ENCODE results near the gene USP5. TPM values are rescaled to one million over a fixed set of nuclear protein-coding genes. Genes with fewer than 3 reads are reported as not detected.

Gene USP5
- total RNA-seq, 6 experiments from 2014 or later, result 149 to 211 (median 182) TPM

GRCh38 chr12:6855322-6855721 lies 3.4 kb downstream of the USP5 start:
- no peaks in the 10 kb centered on the region for H3K9me3 Mint-ChIP-seq
- no peak for DNase-seq
- no peak overlapping the region for H3K4me3 Mint-ChIP-seq
- peaks cover 20% of the 10 kb centered on the region for H3K4me1 Mint-ChIP-seq (ENCODE audit: low read depth)
- H3K27me3 Mint-ChIP-seq (ENCODE audit: insufficient read depth), result peaks cover 12% of the 10 kb centered on the region
- no peak for TF ChIP-seq CTCF (IDR thresholded peaks at IDR 0.05)
- H3K27ac Mint-ChIP-seq, result no peak overlapping the region
- peaks cover 40% of the 10 kb centered on the region for H3K36me3 Mint-ChIP-seq (ENCODE audit: low read depth)

GRCh38 chr12:6858799-6859198 lies 6.8 kb downstream of the USP5 start:
- Mint-ChIP-seq H3K36me3 (ENCODE audit: low read depth) (peaks cover 56% of the 10 kb centered on the region), H3K27me3 (ENCODE audit: insufficient read depth) (peaks cover 6% of the 10 kb centered on the region), H3K27ac (no peak overlapping the region), H3K4me1 (ENCODE audit: low read depth) (peaks cover 15% of the 10 kb centered on the region), H3K4me3 (no peak overlapping the region), H3K9me3 (no peaks in the 10 kb centered on the region)
- no peak for DNase-seq
- TF ChIP-seq CTCF (IDR thresholded peaks at IDR 0.05), result no peak

- no peak overlapping the region for H3K27ac Mint-ChIP-seq
- no peak for TF ChIP-seq CTCF (IDR thresholded peaks at IDR 0.05)
- no peaks in the 10 kb centered on the region for H3K9me3 Mint-ChIP-seq
- H3K36me3 Mint-ChIP-seq (ENCODE audit: low read depth), result peaks cover 59% of the 10 kb centered on the region
- peaks cover 3% of the 10 kb centered on the region for H3K27me3 Mint-ChIP-seq (ENCODE audit: insufficient read depth)
- H3K4me3 Mint-ChIP-seq, result no peak overlapping the region
- H3K4me1 Mint-ChIP-seq (ENCODE audit: low read depth), result peaks cover 7% of the 10 kb centered on the region
- no peak for DNase-seq
These were observed 8.2 kb downstream of the USP5 start for GRCh38 chr12:6860116-6860515.

GRCh38 chr12:6860942-6861341 lies 9.0 kb downstream of the USP5 start:
- no peak for DNase-seq
- no peak overlapping the region for H3K4me3 Mint-ChIP-seq
- H3K36me3 Mint-ChIP-seq (ENCODE audit: low read depth), result peaks cover 62% of the 10 kb centered on the region
- H3K4me1 Mint-ChIP-seq (ENCODE audit: low read depth), result peaks cover 7% of the 10 kb centered on the region
- H3K9me3 Mint-ChIP-seq, result no peaks in the 10 kb centered on the region
- TF ChIP-seq CTCF (IDR thresholded peaks at IDR 0.05), result no peak
- H3K27me3 Mint-ChIP-seq (ENCODE audit: insufficient read depth), result peaks cover 3% of the 10 kb centered on the region
- H3K27ac Mint-ChIP-seq, result peak overlapping the region; percentile 30; the same call in 1 of the 2 replicates

- Mint-ChIP-seq H3K4me3 (no peak overlapping the region), H3K36me3 (ENCODE audit: low read depth) (peaks cover 63% of the 10 kb centered on the region), H3K27me3 (ENCODE audit: insufficient read depth) (peaks cover 3% of the 10 kb centered on the region; the same call in 1 of the 2 replicates), H3K4me1 (ENCODE audit: low read depth) (peaks cover 7% of the 10 kb centered on the region), H3K27ac (peak overlapping the region; percentile 30; the same call in 1 of the 2 replicates), H3K9me3 (no peaks in the 10 kb centered on the region)
- no peak for DNase-seq
- no peak for TF ChIP-seq CTCF (IDR thresholded peaks at IDR 0.05)
These were observed 9.4 kb downstream of the USP5 start for GRCh38 chr12:6861391-6861790.

GRCh38 chr12:6863033-6863432 lies 11.1 kb downstream of the USP5 start:
- no peak for TF ChIP-seq CTCF (IDR thresholded peaks at IDR 0.05)
- Mint-ChIP-seq H3K27ac (peak overlapping the region; percentile 55), H3K4me1 (ENCODE audit: low read depth) (peaks cover 14% of the 10 kb centered on the region), H3K9me3 (no peaks in the 10 kb centered on the region), H3K36me3 (ENCODE audit: low read depth) (peaks cover 56% of the 10 kb centered on the region), H3K27me3 (ENCODE audit: insufficient read depth) (peaks cover 8% of the 10 kb centered on the region), H3K4me3 (no peak overlapping the region)
- DNase-seq, result no peak
